A549 (cell line): ENCODE data around the gene AP1M1.

Source experiments
- ZNF302 ChIP-seq: fragments of 250-450 bp; sonication (Bioruptor Pico); IDR thresholded peaks from 2 replicates; pipeline ENCODE4 v1.9.0; 2021; ENCODE audit warnings: inconsistent platforms, mild to moderate bottlenecking, moderate library complexity
- TF ChIP-seq, protein P1 (sequence below): fragments of >200 bp; sonication (Bioruptor Twin); formaldehyde crosslinking; IDR thresholded peaks from 3 replicates; pipeline ENCODE4 v1.5.1; 2016

DNA sequence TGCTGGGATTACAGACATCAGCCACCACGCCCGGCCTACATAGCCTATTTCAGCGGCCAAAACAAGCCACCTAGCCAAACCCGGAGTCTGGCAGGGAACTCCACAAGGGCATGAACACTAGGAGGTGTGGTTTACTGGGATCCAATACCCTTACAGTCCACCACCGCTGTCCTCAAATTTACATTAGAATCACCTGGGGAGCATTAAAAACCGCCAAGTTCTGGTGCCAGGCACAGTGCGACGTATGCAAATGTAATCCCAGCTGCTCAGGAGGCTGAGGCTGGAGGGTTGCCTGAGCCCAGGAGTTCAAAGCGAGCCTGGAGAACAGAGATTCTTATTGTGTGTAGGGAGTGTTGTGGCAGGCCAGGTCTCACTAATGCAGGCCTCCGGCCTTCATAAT, 4.2 kb upstream of the AP1M1 start:
- TF ChIP-seq, protein P1, sequence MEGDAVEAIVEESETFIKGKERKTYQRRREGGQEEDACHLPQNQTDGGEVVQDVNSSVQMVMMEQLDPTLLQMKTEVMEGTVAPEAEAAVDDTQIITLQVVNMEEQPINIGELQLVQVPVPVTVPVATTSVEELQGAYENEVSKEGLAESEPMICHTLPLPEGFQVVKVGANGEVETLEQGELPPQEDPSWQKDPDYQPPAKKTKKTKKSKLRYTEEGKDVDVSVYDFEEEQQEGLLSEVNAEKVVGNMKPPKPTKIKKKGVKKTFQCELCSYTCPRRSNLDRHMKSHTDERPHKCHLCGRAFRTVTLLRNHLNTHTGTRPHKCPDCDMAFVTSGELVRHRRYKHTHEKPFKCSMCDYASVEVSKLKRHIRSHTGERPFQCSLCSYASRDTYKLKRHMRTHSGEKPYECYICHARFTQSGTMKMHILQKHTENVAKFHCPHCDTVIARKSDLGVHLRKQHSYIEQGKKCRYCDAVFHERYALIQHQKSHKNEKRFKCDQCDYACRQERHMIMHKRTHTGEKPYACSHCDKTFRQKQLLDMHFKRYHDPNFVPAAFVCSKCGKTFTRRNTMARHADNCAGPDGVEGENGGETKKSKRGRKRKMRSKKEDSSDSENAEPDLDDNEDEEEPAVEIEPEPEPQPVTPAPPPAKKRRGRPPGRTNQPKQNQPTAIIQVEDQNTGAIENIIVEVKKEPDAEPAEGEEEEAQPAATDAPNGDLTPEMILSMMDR: no peak
- TF ChIP-seq ZNF302 (CRISPR knock-in tag): no peak
